Cerebellar cortex (tissue), 1 donor: ENCODE data around the gene CD7.
A peak's percentile ranks its signal among the peaks of the same experiment; 100 is the strongest.

Experiments
- DNase-seq: peaks from one replicate; pipeline ENCODE4 v3.0.0-alpha.2; 2015; ENCODE audit warnings: low spot score

Gene CD7

GRCh38 chr17:82298538-82299421, 18.6 kb downstream of the CD7 start:
- DNase-seq = no peak

GRCh38 chr17:82297714-82298537, 19.5 kb downstream of the CD7 start:
- peak; percentile 74 for DNase-seq

- DNase-seq = peak; percentile 79
Observed at GRCh38 chr17:82297280-82297713, 20.1 kb downstream of the CD7 start.

- DNase-seq = no peak
Observed at GRCh38 chr17:82296511-82297279, 20.7 kb downstream of the CD7 start.

GRCh38 chr17:82295472-82295814, 22.0 kb downstream of the CD7 start:
- DNase-seq = no peak

- DNase-seq = no peak
Observed at GRCh38 chr17:82294064-82294773, 23.2 kb downstream of the CD7 start.

- peak; percentile 99 for DNase-seq
Observed at GRCh38 chr17:82292251-82293154, 24.9 kb downstream of the CD7 start.

- no peak for DNase-seq
Observed at GRCh38 chr17:82291582-82292250, 25.7 kb downstream of the CD7 start.

GRCh38 chr17:82287868-82288801, 29.3 kb downstream of the CD7 start:
- peak; percentile 64 for DNase-seq

- no peak for DNase-seq
Observed at GRCh38 chr17:82287013-82287867, 30.2 kb downstream of the CD7 start.

GRCh38 chr17:82285141-82285540, 32.3 kb downstream of the CD7 start:
- no peak for DNase-seq

GRCh38 chr17:82283208-82283749, 34.1 kb downstream of the CD7 start:
- DNase-seq = no peak

- peak; percentile 67 for DNase-seq
Observed at GRCh38 chr17:82282239-82283207, 34.9 kb downstream of the CD7 start.

GRCh38 chr17:82281502-82282238, 35.7 kb downstream of the CD7 start:
- DNase-seq = no peak

GRCh38 chr17:82281076-82281475, 36.3 kb downstream of the CD7 start:
- no peak for DNase-seq

GRCh38 chr17:82280537-82280936, 36.9 kb downstream of the CD7 start:
- no peak for DNase-seq
